Measurements from ENCODE around the gene PLEKHA5.
"Not testable (repeated sequence)": the region's sequence is repeated elsewhere in the genome, so short reads cannot be mapped to it uniquely, and the experiment has no call there.

The PLEKHA5 gene

GRCh38 chr12:19350850-19351249 is 221.3 kb downstream of the PLEKHA5 start:
- H3K4me3 ChIP-seq (ENCODE audit: insufficient read depth, low read depth, low read length); H3K27ac ChIP-seq (ENCODE audit: insufficient read depth, low read depth, low read length, poor library complexity, severe bottlenecking); H3K27me3 ChIP-seq (ENCODE audit: control insufficient read depth, insufficient read depth, low read length, poor library complexity, severe bottlenecking); H3K4me1 ChIP-seq (ENCODE audit: control insufficient read depth, insufficient read depth, low read length); H3K9me3 ChIP-seq (ENCODE audit: control insufficient read depth, low read length): not testable (repeated sequence)
- H3K36me3 ChIP-seq (ENCODE audit: control insufficient read depth, insufficient read depth, low read length) = peaks cover 32% of the 10 kb centered on the region
- WGBS, 2 experiments = 91 to 92% methylated on average over 3 of the region's 4 CpGs

DNA sequence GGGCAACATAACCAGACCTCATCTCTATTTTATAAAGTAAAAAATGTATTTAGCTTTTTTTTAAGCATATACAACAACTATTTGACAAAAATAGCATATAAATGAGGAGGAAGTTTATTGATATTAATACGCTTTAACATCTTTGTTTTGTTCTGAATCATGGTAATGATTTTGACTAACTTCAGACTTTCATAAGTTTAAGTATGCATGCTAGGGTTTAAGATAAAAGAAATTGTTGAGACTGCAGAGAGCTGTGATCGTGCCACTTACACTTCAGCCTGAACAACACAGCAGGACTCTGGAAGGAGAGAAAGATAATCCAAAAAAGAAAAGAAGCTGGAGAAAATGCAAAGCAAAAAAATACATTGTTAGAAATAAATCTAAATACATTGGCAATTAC is 221.8 kb downstream of the PLEKHA5 start:
- WGBS, 2 experiments = 97 to 100% methylated on average over 2 of the region's 2 CpGs
- Histone ChIP-seq H3K36me3 (ENCODE audit: control insufficient read depth, insufficient read depth, low read length) (peaks cover 32% of the 10 kb centered on the region), H3K27ac (ENCODE audit: insufficient read depth, low read depth, low read length, poor library complexity, severe bottlenecking) (no peak overlapping the region), H3K4me3 (ENCODE audit: insufficient read depth, low read depth, low read length) (no peak overlapping the region), H3K9me3 (ENCODE audit: control insufficient read depth, low read length) (no peaks in the 10 kb centered on the region), H3K4me1 (ENCODE audit: control insufficient read depth, insufficient read depth, low read length) (no peaks in the 10 kb centered on the region), H3K27me3 (ENCODE audit: control insufficient read depth, insufficient read depth, low read length, poor library complexity, severe bottlenecking) (no peaks in the 10 kb centered on the region)

DNA sequence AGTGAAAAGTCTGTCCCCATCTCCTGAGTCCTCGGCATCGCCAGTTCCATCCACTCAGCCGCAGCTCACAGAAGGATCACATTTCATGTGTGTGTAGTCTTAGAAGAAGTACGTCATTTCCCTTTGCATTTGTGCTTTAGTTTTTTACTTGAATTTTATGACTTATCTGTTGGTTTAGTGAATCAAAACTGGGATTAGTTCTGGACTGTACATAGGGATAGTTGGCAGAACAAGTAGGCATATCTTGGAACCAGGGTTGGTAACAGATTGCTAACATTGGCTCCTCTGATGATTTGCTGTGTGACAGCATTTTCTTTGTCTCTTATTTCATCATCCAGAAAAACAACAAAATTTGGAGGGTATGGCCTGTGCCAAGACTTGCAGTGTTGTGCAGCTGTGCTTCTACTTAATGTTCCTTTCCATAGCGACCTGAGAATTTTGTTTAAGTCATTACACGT is 240.2 kb downstream of the PLEKHA5 start:
- Histone ChIP-seq H3K36me3 (ENCODE audit: control insufficient read depth, insufficient read depth, low read length) (peaks cover 48% of the 10 kb centered on the region), H3K4me1 (ENCODE audit: control insufficient read depth, insufficient read depth, low read length) (no peaks in the 10 kb centered on the region), H3K4me3 (ENCODE audit: insufficient read depth, low read depth, low read length) (no peak overlapping the region), H3K9me3 (ENCODE audit: control insufficient read depth, low read length) (no peaks in the 10 kb centered on the region), H3K27ac (ENCODE audit: insufficient read depth, low read depth, low read length, poor library complexity, severe bottlenecking) (no peak overlapping the region), H3K27me3 (ENCODE audit: control insufficient read depth, insufficient read depth, low read length, poor library complexity, severe bottlenecking) (no peaks in the 10 kb centered on the region)
- WGBS, 2 experiments = 97% methylated on average over 6 of the region's 6 CpGs

- WGBS, 2 experiments = 93 to 97% methylated on average over 3 of the region's 4 CpGs
- Histone ChIP-seq H3K27me3 (ENCODE audit: control insufficient read depth, insufficient read depth, low read length, poor library complexity, severe bottlenecking) (no peaks in the 10 kb centered on the region), H3K4me3 (ENCODE audit: insufficient read depth, low read depth, low read length) (no peak overlapping the region), H3K4me1 (ENCODE audit: control insufficient read depth, insufficient read depth, low read length) (no peaks in the 10 kb centered on the region), H3K9me3 (ENCODE audit: control insufficient read depth, low read length) (no peaks in the 10 kb centered on the region), H3K27ac (ENCODE audit: insufficient read depth, low read depth, low read length, poor library complexity, severe bottlenecking) (no peak overlapping the region), H3K36me3 (ENCODE audit: control insufficient read depth, insufficient read depth, low read length) (peaks cover 25% of the 10 kb centered on the region)
Measured at GRCh38 chr12:19373586-19373985, 244.1 kb downstream of the PLEKHA5 start.

GRCh38 chr12:19375888-19376287 is 246.4 kb downstream of the PLEKHA5 start:
- Histone ChIP-seq H3K36me3 (ENCODE audit: control insufficient read depth, insufficient read depth, low read length) (peaks cover 8% of the 10 kb centered on the region), H3K27ac (ENCODE audit: insufficient read depth, low read depth, low read length, poor library complexity, severe bottlenecking) (no peak overlapping the region), H3K4me1 (ENCODE audit: control insufficient read depth, insufficient read depth, low read length) (no peaks in the 10 kb centered on the region), H3K4me3 (ENCODE audit: insufficient read depth, low read depth, low read length) (no peak overlapping the region), H3K27me3 (ENCODE audit: control insufficient read depth, insufficient read depth, low read length, poor library complexity, severe bottlenecking) (no peaks in the 10 kb centered on the region), H3K9me3 (ENCODE audit: control insufficient read depth, low read length) (no peaks in the 10 kb centered on the region)
- WGBS, 2 experiments = 94 to 100% methylated on average over 1 to 2 of the region's 2 CpGs

GRCh38 chr12:19376691-19377090 is 247.2 kb downstream of the PLEKHA5 start:
- no peaks in the 10 kb centered on the region for H3K27me3 ChIP-seq (ENCODE audit: control insufficient read depth, insufficient read depth, low read length, poor library complexity, severe bottlenecking)
- H3K27ac ChIP-seq (ENCODE audit: insufficient read depth, low read depth, low read length, poor library complexity, severe bottlenecking) = no peak overlapping the region
- H3K4me3 ChIP-seq (ENCODE audit: insufficient read depth, low read depth, low read length) = no peak overlapping the region
- no peaks in the 10 kb centered on the region for H3K4me1 ChIP-seq (ENCODE audit: control insufficient read depth, insufficient read depth, low read length)
- H3K9me3 ChIP-seq (ENCODE audit: control insufficient read depth, low read length) = no peaks in the 10 kb centered on the region
- 93 to 94% methylated on average over 5 of the region's 5 CpGs for WGBS, 2 experiments
- peaks cover 3% of the 10 kb centered on the region for H3K36me3 ChIP-seq (ENCODE audit: control insufficient read depth, insufficient read depth, low read length)

DNA sequence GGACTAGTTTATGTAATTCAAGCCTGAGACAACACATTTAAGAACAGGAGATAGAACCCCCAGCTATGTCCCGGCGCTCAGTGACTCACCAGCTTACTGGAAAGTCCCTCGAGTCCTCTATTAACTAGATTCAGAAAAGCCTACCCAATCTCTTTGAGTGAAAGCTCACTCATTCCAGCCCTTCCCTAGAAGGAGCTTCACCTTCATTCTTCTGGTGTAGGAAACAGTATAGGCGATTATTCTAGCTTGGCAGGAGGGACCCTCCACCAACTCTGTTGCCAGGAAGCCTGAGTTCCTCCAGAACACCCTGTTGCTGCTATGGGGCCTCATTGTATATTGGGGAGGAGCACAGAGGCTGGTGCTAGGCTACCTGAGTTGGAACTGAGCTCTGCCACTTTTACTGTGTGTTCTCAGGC is 252.6 kb downstream of the PLEKHA5 start:
- Histone ChIP-seq H3K9me3 (ENCODE audit: control insufficient read depth, low read length) (no peaks in the 10 kb centered on the region), H3K36me3 (ENCODE audit: control insufficient read depth, insufficient read depth, low read length) (no peaks in the 10 kb centered on the region), H3K4me1 (ENCODE audit: control insufficient read depth, insufficient read depth, low read length) (peaks cover 7% of the 10 kb centered on the region), H3K27ac (ENCODE audit: insufficient read depth, low read depth, low read length, poor library complexity, severe bottlenecking) (peak overlapping the region; percentile 50), H3K4me3 (ENCODE audit: insufficient read depth, low read depth, low read length) (no peak overlapping the region), H3K27me3 (ENCODE audit: control insufficient read depth, insufficient read depth, low read length, poor library complexity, severe bottlenecking) (no peaks in the 10 kb centered on the region)
- WGBS, 2 experiments = 51 to 58% methylated on average over 4 of the region's 4 CpGs

- H3K27ac ChIP-seq (ENCODE audit: insufficient read depth, low read depth, low read length, poor library complexity, severe bottlenecking) = no peak overlapping the region
Measured at GRCh38 chr12:19382563-19382962, 253.0 kb downstream of the PLEKHA5 start.

GRCh38 chr12:19387161-19387560 is 257.6 kb downstream of the PLEKHA5 start:
- no peak overlapping the region for H3K4me3 ChIP-seq (ENCODE audit: insufficient read depth, low read depth, low read length)
- no peaks in the 10 kb centered on the region for H3K27me3 ChIP-seq (ENCODE audit: control insufficient read depth, insufficient read depth, low read length, poor library complexity, severe bottlenecking)
- no peak overlapping the region for H3K27ac ChIP-seq (ENCODE audit: insufficient read depth, low read depth, low read length, poor library complexity, severe bottlenecking)
- H3K9me3 ChIP-seq (ENCODE audit: control insufficient read depth, low read length) = no peaks in the 10 kb centered on the region
- WGBS, 2 experiments = 91 to 98% methylated on average over 2 of the region's 2 CpGs
- peaks cover 4% of the 10 kb centered on the region for H3K4me1 ChIP-seq (ENCODE audit: control insufficient read depth, insufficient read depth, low read length)
- no peaks in the 10 kb centered on the region for H3K36me3 ChIP-seq (ENCODE audit: control insufficient read depth, insufficient read depth, low read length)

More at GRCh38 chr12:19382563-19382962, 253.0 kb downstream of the PLEKHA5 start:
- Histone ChIP-seq H3K27me3 (ENCODE audit: control insufficient read depth, insufficient read depth, low read length, poor library complexity, severe bottlenecking) (no peaks in the 10 kb centered on the region), H3K36me3 (ENCODE audit: control insufficient read depth, insufficient read depth, low read length) (no peaks in the 10 kb centered on the region), H3K4me3 (ENCODE audit: insufficient read depth, low read depth, low read length) (no peak overlapping the region), H3K9me3 (ENCODE audit: control insufficient read depth, low read length) (no peaks in the 10 kb centered on the region), H3K4me1 (ENCODE audit: control insufficient read depth, insufficient read depth, low read length) (peaks cover 7% of the 10 kb centered on the region)
- WGBS, 2 experiments = 92 to 97% methylated on average over 8 of the region's 9 CpGs

DNA sequence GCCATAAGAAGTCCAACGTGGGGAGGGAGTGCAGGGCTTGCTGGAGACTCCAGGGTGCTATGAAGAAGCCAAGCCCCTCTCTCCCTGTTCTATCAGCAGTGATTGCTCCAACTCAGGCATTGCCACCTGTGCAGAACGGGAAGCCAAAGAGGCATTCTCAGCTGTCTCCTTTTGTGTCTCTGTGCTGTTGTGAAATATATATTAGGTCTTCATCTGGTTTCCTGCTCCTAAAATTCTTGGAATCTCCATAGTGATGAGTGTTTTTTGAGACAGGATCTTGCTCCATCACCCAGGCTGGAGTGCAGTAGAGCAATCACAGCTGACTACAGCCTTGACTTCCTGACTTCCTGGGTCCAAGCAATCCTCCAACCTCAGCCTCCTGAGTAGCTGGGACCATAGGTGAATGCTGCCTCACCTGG is 258.6 kb downstream of the PLEKHA5 start:
- Histone ChIP-seq H3K4me3 (ENCODE audit: insufficient read depth, low read depth, low read length) (no peak overlapping the region), H3K27ac (ENCODE audit: insufficient read depth, low read depth, low read length, poor library complexity, severe bottlenecking) (no peak overlapping the region), H3K36me3 (ENCODE audit: control insufficient read depth, insufficient read depth, low read length) (no peaks in the 10 kb centered on the region), H3K4me1 (ENCODE audit: control insufficient read depth, insufficient read depth, low read length) (no peaks in the 10 kb centered on the region), H3K27me3 (ENCODE audit: control insufficient read depth, insufficient read depth, low read length, poor library complexity, severe bottlenecking) (no peaks in the 10 kb centered on the region), H3K9me3 (ENCODE audit: control insufficient read depth, low read length) (no peaks in the 10 kb centered on the region)
- 92 to 100% methylated on average over 2 of the region's 2 CpGs for WGBS, 2 experiments

- H3K27ac ChIP-seq (ENCODE audit: insufficient read depth, low read depth, low read length, poor library complexity, severe bottlenecking) = no peak overlapping the region
- no peaks in the 10 kb centered on the region for H3K9me3 ChIP-seq (ENCODE audit: control insufficient read depth, low read length)
- H3K36me3 ChIP-seq (ENCODE audit: control insufficient read depth, insufficient read depth, low read length) = no peaks in the 10 kb centered on the region
- WGBS, 2 experiments = 98 to 100% methylated on average over 3 of the region's 3 CpGs
- no peaks in the 10 kb centered on the region for H3K27me3 ChIP-seq (ENCODE audit: control insufficient read depth, insufficient read depth, low read length, poor library complexity, severe bottlenecking)
- no peaks in the 10 kb centered on the region for H3K4me1 ChIP-seq (ENCODE audit: control insufficient read depth, insufficient read depth, low read length)
- H3K4me3 ChIP-seq (ENCODE audit: insufficient read depth, low read depth, low read length) = no peak overlapping the region
Measured at GRCh38 chr12:19390051-19390598, 260.6 kb downstream of the PLEKHA5 start.

Data from ectodermal cell (in vitro differentiated cells).